GM19397 (cell line): ENCODE data around the gene CASZ1.

ENCODE experiments used
- ATAC-seq: cut with Tn5 transposase; IDR thresholded peaks from one replicate; pipeline ENCODE4 v1.9.1; 2021; ENCODE audit warnings: mild to moderate bottlenecking, moderate library complexity; ENCODE audit not compliant: unreplicated experiment

The CASZ1 gene

GRCh38 chr1:10796029-10796944 is at the start of gene CASZ1:
CASZ1 (minus strand) TSS chr1:10796646; CDS start chr1:10693889, 102,757 bp downstream.
- ATAC-seq = no peak

- no peak for ATAC-seq
Measured at GRCh38 chr1:10843697-10844096, 47.3 kb upstream of the CASZ1 start.

GRCh38 chr1:10841118-10841517 is 44.7 kb upstream of the CASZ1 start:
- ATAC-seq = no peak

GRCh38 chr1:10839188-10839770 is 42.8 kb upstream of the CASZ1 start:
- ATAC-seq = no peak

GRCh38 chr1:10838541-10838940 is 42.1 kb upstream of the CASZ1 start:
- no peak for ATAC-seq

GRCh38 chr1:10836726-10837125 is 40.3 kb upstream of the CASZ1 start:
- ATAC-seq = no peak

- ATAC-seq = no peak
Measured at GRCh38 chr1:10835822-10836421, 39.5 kb upstream of the CASZ1 start.

GRCh38 chr1:10835421-10835820 is 39.0 kb upstream of the CASZ1 start:
- ATAC-seq = no peak

- no peak for ATAC-seq
Measured at GRCh38 chr1:10834770-10835412, 38.4 kb upstream of the CASZ1 start.

- no peak for ATAC-seq
Measured at GRCh38 chr1:10833630-10834557, 37.4 kb upstream of the CASZ1 start.

GRCh38 chr1:10832703-10833102 is 36.3 kb upstream of the CASZ1 start:
- no peak for ATAC-seq

GRCh38 chr1:10830961-10831668 is 34.7 kb upstream of the CASZ1 start:
- no peak for ATAC-seq

GRCh38 chr1:10829965-10830515 is 33.6 kb upstream of the CASZ1 start:
- ATAC-seq = no peak

GRCh38 chr1:10829067-10829818 is 32.8 kb upstream of the CASZ1 start:
- no peak for ATAC-seq

GRCh38 chr1:10827377-10828333 is 31.2 kb upstream of the CASZ1 start:
- ATAC-seq = no peak

- no peak for ATAC-seq
Measured at GRCh38 chr1:10825592-10825991, 29.1 kb upstream of the CASZ1 start.

GRCh38 chr1:10824821-10825540 is 28.5 kb upstream of the CASZ1 start:
- ATAC-seq = no peak
